ENCODE measurements around the gene ICAM5. TPM values are rescaled to one million over a fixed set of nuclear protein-coding genes. Genes with fewer than 3 reads are reported as not detected.

Gene ICAM5
- total and polyA plus RNA-seq, 9 of the 15 experiments (the other 6 are each of a cell fraction or from before 2014, with no cell fraction given), result 0.10 to 114 (median 13.7) TPM

- TF ChIP-seq ZNF212 (CRISPR knock-in tag; IDR thresholded peaks at IDR 0.05) (no peak), GATAD2B (IDR thresholded peaks at IDR 0.05; ENCODE audit: borderline replicate concordance) (no peak), ZNF583 (CRISPR knock-in tag; IDR thresholded peaks at IDR 0.05) (no peak), TOE1 (IDR thresholded peaks at IDR 0.05; ENCODE audit: borderline replicate concordance) (peak; percentile 83), TOE1 (CRISPR knock-in tag; IDR thresholded peaks at IDR 0.05; ENCODE audit: borderline replicate concordance, low read depth) (no peak), PTTG1 (tag; IDR thresholded peaks at IDR 0.05; ENCODE audit: low read depth) (no peak), ELK1 (CRISPR knock-in tag; IDR thresholded peaks at IDR 0.05) (no peak), KDM5B (IDR thresholded peaks at IDR 0.05; ENCODE audit: insufficient replicate concordance, low read depth, low read length) (peak; percentile 88), HCFC1 (IDR thresholded peaks at IDR 0.05; ENCODE audit: low read depth, low read length) (no peak; the same call in 1 of the 2 replicates), PBX2 (CRISPR knock-in tag; IDR thresholded peaks at IDR 0.05; ENCODE audit: low read depth) (no peak), PBX2 (tag; conservative IDR thresholded peaks at IDR 0.05; ENCODE audit: low read depth) (no peak), AFF4 (CRISPR knock-in tag; IDR thresholded peaks at IDR 0.05) (0 out of 2 replicates have a peak, but pooled peaks have one; percentile 29), ETV6 (IDR thresholded peaks at IDR 0.05; ENCODE audit: borderline replicate concordance in 1 of 2, low read depth in 2 of 2, low read length in 1 of 2) (peak in 1 of 2 experiments; percentile 77; a peak in 1 of 4 replicates), ETV6 (CRISPR knock-in tag; IDR thresholded peaks at IDR 0.05; ENCODE audit: borderline replicate concordance) (no peak), ZNF165 (CRISPR knock-in tag; IDR thresholded peaks at IDR 0.05; ENCODE audit: borderline replicate concordance) (no peak), ZBTB43 (CRISPR knock-in tag; IDR thresholded peaks at IDR 0.05) (no peak), ZNF311 (CRISPR knock-in tag; IDR thresholded peaks at IDR 0.05) (no peak), LCOR (CRISPR knock-in tag; IDR thresholded peaks at IDR 0.05) (no peak), ZNF431 (CRISPR knock-in tag; IDR thresholded peaks at IDR 0.05) (0 out of 2 replicates have a peak, but pooled peaks have one; percentile 34)
These were observed 18.9 kb upstream of the ICAM5 start, which contains the start of gene ICAM1 (continued) for GRCh38 chr19:10270616-10271394.

Measured in K562 (cell line).